IMR-90 (cell line): ENCODE measurements around the gene RAVER2. TPM values are rescaled to one million over a fixed set of nuclear protein-coding genes. Genes with fewer than 3 reads are reported as not detected.

ENCODE experiments used
- ATAC-seq: fragments of 200-7000 bp; cut with Tn5 transposase; 2 replicates; pipeline ENCODE4 v1.9.1; 2020; ENCODE audit warnings: low read depth, mild to moderate bottlenecking, moderate library complexity
- BruUV-seq: library from RNA; stranded (reverse); fragments of 400-500 nt; replicated peaks from 2 replicates; lab custom pipeline; 2021; lab: Mats Ljungman, UMichigan
- CTCF ChIA-PET: fragments of 300-600 bp; formaldehyde crosslinking; extraction: SDS; loops from one replicate; lab custom pipeline; 2021; ENCODE audit warnings: antibody characterized with exemption; lab: Yijun Ruan, JAX
- POLR2A ChIA-PET: fragments of 300-600 bp; sonication (Branson Sonifier 250); formaldehyde crosslinking; loops from one replicate; lab custom pipeline; 2022; ENCODE audit warnings: antibody characterized with exemption; ENCODE audit not compliant: unreplicated experiment; lab: Charles Lee
- DNase-seq: peaks from one replicate; pipeline ENCODE4 v3.0.0; 2013
- H2AFZ ChIP-seq: replicated peaks from 2 replicates; pipeline ENCODE3; 2013; ENCODE audit warnings: low read length, mild to moderate bottlenecking; ENCODE audit not compliant: poor library complexity
- H2AK5ac ChIP-seq: 2 replicates; pipeline ENCODE4 v1.6.1; 2013; ENCODE audit warnings: low read depth, low read length, inconsistent platforms
- H2AK9ac ChIP-seq: replicated peaks from 2 replicates; pipeline ENCODE3; 2013; ENCODE audit warnings: mild to moderate bottlenecking, low read depth, low read length, moderate library complexity; ENCODE audit not compliant: poor library complexity
- H2BK120ac ChIP-seq: 2 replicates; pipeline ENCODE4 v1.6.1; 2013; ENCODE audit warnings: low read depth, low read length, inconsistent platforms
- H2BK15ac ChIP-seq: 3 replicates; pipeline ENCODE4 v1.6.1; 2013; ENCODE audit warnings: low read depth, low read length, inconsistent platforms
- H2BK20ac ChIP-seq: 2 replicates; pipeline ENCODE4 v1.6.1; 2013; ENCODE audit warnings: low read depth, mild to moderate bottlenecking, inconsistent platforms, low read length, moderate library complexity
- H2BK5ac ChIP-seq: 2 replicates; pipeline ENCODE4 v1.6.1; 2013; ENCODE audit warnings: mild to moderate bottlenecking, low read depth, low read length, inconsistent platforms; ENCODE audit not compliant: poor library complexity, severe bottlenecking
- H3K14ac ChIP-seq: replicated peaks from 2 replicates; pipeline ENCODE4 v1.6.1; 2013; ENCODE audit warnings: low read depth, low read length, inconsistent platforms
- H3K18ac ChIP-seq: 2 replicates; pipeline ENCODE4 v1.6.1; 2013; ENCODE audit warnings: low read depth, low read length, control low read depth
- H3K23ac ChIP-seq: 2 replicates; pipeline ENCODE4 v1.6.1; 2013; ENCODE audit warnings: low read depth, low read length, inconsistent platforms
- H3K27ac ChIP-seq: 2 replicates; pipeline ENCODE4 v1.5.1; 2013; ENCODE audit warnings: mild to moderate bottlenecking, control low read depth, low read length; ENCODE audit not compliant: insufficient read depth
- H3K27me3 ChIP-seq: 2 replicates; pipeline ENCODE4 v1.6.1; 2013; ENCODE audit warnings: low read length; ENCODE audit not compliant: control insufficient read depth, insufficient read depth
- H3K36me3 ChIP-seq: 2 replicates; pipeline ENCODE4 v1.6.1; 2013; ENCODE audit warnings: low read length, mixed read lengths; ENCODE audit not compliant: control insufficient read depth, insufficient read depth
- H3K4ac ChIP-seq: 2 replicates; pipeline ENCODE4 v1.6.1; 2013; ENCODE audit warnings: low read depth, low read length, inconsistent platforms
- H3K4me1 ChIP-seq: 2 replicates; pipeline ENCODE4 v1.6.1; 2013; ENCODE audit warnings: low read length, mixed read lengths; ENCODE audit not compliant: control insufficient read depth, insufficient read depth
- H3K4me2 ChIP-seq: 2 replicates; pipeline ENCODE4 v1.6.1; 2013; ENCODE audit warnings: low read depth, mild to moderate bottlenecking, control low read depth, low read length, moderate library complexity
- H3K4me3 ChIP-seq: 2 replicates; pipeline ENCODE4 v1.5.1; 2013; ENCODE audit warnings: low read depth, mild to moderate bottlenecking, control low read depth, low read length, moderate library complexity; ENCODE audit not compliant: insufficient read depth
- H3K56ac ChIP-seq: 2 replicates; pipeline ENCODE4 v1.6.1; 2013; ENCODE audit warnings: low read length, inconsistent platforms; ENCODE audit not compliant: insufficient read depth; ENCODE audit errors: extremely low read depth
- H3K79me1 ChIP-seq, 2 experiments: 2 replicates each; pipeline ENCODE4 v1.6.1; 2013; ENCODE audit warnings: low read length in 2 of 2, inconsistent platforms in 1 of 2, low read depth in 1 of 2
- H3K9ac ChIP-seq: 2 replicates; pipeline ENCODE4 v1.6.1; 2013; ENCODE audit warnings: low read depth, low read length, control low read depth
- H3K9me1 ChIP-seq: 2 replicates; pipeline ENCODE4 v1.6.1; 2013; ENCODE audit warnings: low read length, inconsistent platforms; ENCODE audit not compliant: insufficient read depth
- H3K9me3 ChIP-seq: 2 replicates; pipeline ENCODE4 v1.6.1; 2013; ENCODE audit warnings: low read length; ENCODE audit not compliant: control insufficient read depth, insufficient read depth
- H4K20me1 ChIP-seq: 2 replicates; pipeline ENCODE4 v1.6.1; 2013; ENCODE audit warnings: low read length, inconsistent platforms; ENCODE audit not compliant: insufficient read depth
- H4K5ac ChIP-seq: 2 replicates; pipeline ENCODE4 v1.6.1; 2013; ENCODE audit warnings: mild to moderate bottlenecking, low read depth, low read length, control low read depth
- H4K8ac ChIP-seq, 2 experiments: 2 replicates each; pipeline ENCODE4 v1.6.1; 2013; ENCODE audit warnings: low read depth in 2 of 2, low read length in 2 of 2, control low read depth in 1 of 2, inconsistent platforms in 1 of 2
- H4K91ac ChIP-seq: 2 replicates; pipeline ENCODE4 v1.6.1; 2013; ENCODE audit warnings: low read depth, low read length, inconsistent platforms; ENCODE audit not compliant: insufficient read depth
- BHLHE40 ChIP-seq: fragments of 150-350 bp; IDR thresholded peaks from 2 replicates; pipeline ENCODE4 v1.6.1; 2016; ENCODE audit warnings: mild to moderate bottlenecking, low read depth, low read length
- CEBPB ChIP-seq: IDR thresholded peaks from 2 replicates; pipeline ENCODE4 v1.6.1; 2012; ENCODE audit warnings: low read depth, low read length, improper control_type of control experiment
- CHD1 ChIP-seq: IDR thresholded peaks from 2 replicates; pipeline ENCODE4 v1.6.1; 2012; ENCODE audit warnings: low read depth, low read length, improper control_type of control experiment
- CTCF ChIP-seq: conservative IDR thresholded peaks from 2 replicates; pipeline ENCODE4 v1.5.1; 2012; ENCODE audit warnings: mild to moderate bottlenecking, low read depth, low read length, improper control_type of control experiment
- ELK1 ChIP-seq: fragments of 150-350 bp; IDR thresholded peaks from 2 replicates; pipeline ENCODE4 v1.6.1; 2016; ENCODE audit warnings: low read depth, mild to moderate bottlenecking, low read length, moderate library complexity, borderline replicate concordance
- FOS ChIP-seq: fragments of 150-350 bp; IDR thresholded peaks from 2 replicates; pipeline ENCODE4 v1.6.1; 2016; ENCODE audit warnings: low read depth, low read length
- MAFK ChIP-seq: IDR thresholded peaks from 2 replicates; pipeline ENCODE4 v1.6.1; 2012; ENCODE audit warnings: low read depth, low read length, improper control_type of control experiment
- MAZ ChIP-seq: IDR thresholded peaks from 2 replicates; pipeline ENCODE4 v1.6.1; 2012; ENCODE audit warnings: low read depth, mild to moderate bottlenecking, low read length, improper control_type of control experiment, moderate library complexity, borderline replicate concordance
- MXI1 ChIP-seq: IDR thresholded peaks from 2 replicates; pipeline ENCODE4 v1.6.1; 2012; ENCODE audit warnings: low read depth, mild to moderate bottlenecking, low read length, moderate library complexity, borderline replicate concordance
- NFE2L2 ChIP-seq: fragments of 150-350 bp; IDR thresholded peaks from 2 replicates; pipeline ENCODE4 v1.6.1; 2016; ENCODE audit warnings: low read depth, mild to moderate bottlenecking, low read length
- POLR2A ChIP-seq: IDR thresholded peaks from 2 replicates; pipeline ENCODE4 v1.6.1; 2012; ENCODE audit warnings: mild to moderate bottlenecking, low read depth, low read length
- RAD21 ChIP-seq: IDR thresholded peaks from 2 replicates; pipeline ENCODE4 v1.6.1; 2012; ENCODE audit warnings: low read length, improper control_type of control experiment
- RCOR1 ChIP-seq: IDR thresholded peaks from 2 replicates; pipeline ENCODE4 v1.6.1; 2012; ENCODE audit warnings: mild to moderate bottlenecking, low read length, improper control_type of control experiment; ENCODE audit not compliant: insufficient replicate concordance
- RFX5 ChIP-seq: IDR thresholded peaks from 2 replicates; pipeline ENCODE4 v1.8.0; 2012; ENCODE audit warnings: low read depth, mild to moderate bottlenecking, low read length, moderate library complexity
- SMC3 ChIP-seq: fragments of 150-350 bp; IDR thresholded peaks from 2 replicates; pipeline ENCODE4 v1.6.1; 2016; ENCODE audit warnings: low read depth, mild to moderate bottlenecking, antibody characterized with exemption, low read length, moderate library complexity
- USF2 ChIP-seq: fragments of 150-350 bp; IDR thresholded peaks from 2 replicates; pipeline ENCODE4 v1.6.1; 2017; ENCODE audit warnings: mild to moderate bottlenecking, antibody characterized with exemption, low read length, low read depth
- WGBS, 2 experiments: methylation state at CpG; one replicate each; pipeline versions ENCODE4 v1.1.5 to v1.1.7; 2013; ENCODE audit warnings: missing lambda C conversion rate in 2 of 2; ENCODE audit not compliant: insufficient read length in 1 of 2; ENCODE audit errors: extremely low coverage in 2 of 2; 5-methylcytosine and 5-hydroxymethylcytosine counted together
- dilution Hi-C: fragments of 300-500 bp; cut with HindIII; formaldehyde crosslinking; loops from one replicate; pipeline ENCODE4 v1.14.3; 2018; ENCODE audit warnings: low sequenced_read_pairs; ENCODE audit not compliant: unreplicated experiment
- in situ Hi-C: fragments of 300-500 bp; cut with MboI; formaldehyde crosslinking; loops from 3 replicates; pipeline ENCODE4 v1.14.3; 2019; ENCODE audit warnings: low sequenced_read_pairs, inconsistent platforms, mixed read lengths
- intact Hi-C: fragments of 100-400 bp; cut with micrococcal nuclease; formaldehyde crosslinking; loops from 2 replicates; pipeline ENCODE4 v1.10.0; 2022
- polyA plus RNA-seq, 3 experiments: library from polyadenylated mRNA; depleted of rRNA; stranded (reverse); fragments of >200 nt; gene quantifications; 2 replicates each; pipeline ENCODE4 v1.2.3, GENCODE V29; 2012; ENCODE audit warnings: low replicate concordance in 1 of 3
- total RNA-seq: library from RNA; depleted of rRNA; stranded (reverse); fragments of >200 nt; gene quantifications from 2 replicates; pipeline ENCODE4 v1.2.3, GENCODE V29; 2012

Gene RAVER2
- total and polyA plus RNA-seq, 2 of the 4 experiments (the other 2 are of a cell fraction): 3.7 to 6.1 TPM

- Histone ChIP-seq H3K4me3 (no peak overlapping the region), H2BK15ac (no peak overlapping the region), H2BK5ac (no peak overlapping the region), H4K20me1 (no peaks in the 10 kb centered on the region), H3K4me2 (no peak overlapping the region), H3K56ac (no peak overlapping the region), H2AK9ac (no peak overlapping the region), H3K18ac (no peak overlapping the region), H3K27me3 (peaks cover 8% of the 10 kb centered on the region), H4K8ac (no peak overlapping the region), H4K91ac (no peak overlapping the region), H3K9me1 (no peaks in the 10 kb centered on the region), H3K79me1 (no peaks in the 10 kb centered on the region), H3K9me3 (no peaks in the 10 kb centered on the region), H3K4ac (no peak overlapping the region), H4K5ac (no peak overlapping the region), H3K9ac (no peak overlapping the region), H3K23ac (no peak overlapping the region), H3K27ac (no peak overlapping the region), H3K4me1 (no peaks in the 10 kb centered on the region), H2BK20ac (no peak overlapping the region), H2AK5ac (no peak overlapping the region), H3K36me3 (no peaks in the 10 kb centered on the region), H2AFZ (no peak overlapping the region), H3K14ac (no peak overlapping the region), H2BK120ac (no peak overlapping the region)
- dilution Hi-C loops (no loop called here), in situ Hi-C loops (no loop called here), intact Hi-C loops (no loop called here)
- no peak for TF ChIP-seq POLR2A
- TF ChIP-seq FOS: no peak
- TF ChIP-seq USF2: no peak
- no peak for TF ChIP-seq MAZ
- no peak for TF ChIP-seq CEBPB
- TF ChIP-seq CTCF: no peak
- no peak for TF ChIP-seq RCOR1
- TF ChIP-seq NFE2L2: no peak
- no peak for TF ChIP-seq CHD1
- no peak for TF ChIP-seq MXI1
- no peak for TF ChIP-seq BHLHE40
- no peak for TF ChIP-seq RFX5
- no peak for TF ChIP-seq SMC3
- no peak for TF ChIP-seq RAD21
- no peak for TF ChIP-seq MAFK
- no peak for TF ChIP-seq ELK1
- WGBS, 2 experiments: no CpG with 5 or more reads among the region's 1 CpG
- POLR2A ChIA-PET: no interaction called here
- ATAC-seq (no peak), DNase-seq (no peak)
- BruUV-seq: no TSS peak
- CTCF ChIA-PET: no interaction called here
These were observed 33.6 kb upstream of the RAVER2 start for GRCh38 chr1:64711266-64711665.
